HCT116 (cell line): ENCODE data around the gene HPCAL1.

Experiments
- POLR2A ChIP-seq: IDR thresholded peaks from 2 replicates; pipeline ENCODE4 v1.7.0; 2011; ENCODE audit warnings: borderline replicate concordance; ENCODE audit not compliant: insufficient read depth, insufficient read length; ENCODE audit errors: extremely low read depth
- RAD21 ChIP-seq: IDR thresholded peaks from 2 replicates; pipeline ENCODE4 v1.6.1; 2012; ENCODE audit warnings: low read depth, mild to moderate bottlenecking
- YY1 ChIP-seq: IDR thresholded peaks from 2 replicates; pipeline ENCODE4 v1.6.1; 2011; ENCODE audit warnings: low read length, low read depth, moderate library complexity, mild to moderate bottlenecking; ENCODE audit not compliant: insufficient replicate concordance; ENCODE audit errors: extremely low read depth
- TF ChIP-seq, protein P1 (sequence below), 3 experiments: fragments of 200-600 bp in 1 of 3; sonication (generic) in 1 of 3; IDR thresholded peaks in 2 of 3; conservative IDR thresholded peaks in 1 of 3; 2 replicates each; pipeline ENCODE4 v1.5.1; 2012 to 2017; ENCODE audit warnings: low read depth in 2 of 3, low read length in 2 of 3, antibody characterized with exemption in 1 of 3, borderline replicate concordance in 1 of 3, control low read depth in 1 of 3, mild to moderate bottlenecking in 1 of 3, mixed read lengths in 1 of 3, mixed run types in 1 of 3, moderate library complexity in 1 of 3; ENCODE audit not compliant: insufficient read depth in 1 of 3

GRCh38 chr2:10333247-10333613, 30.5 kb downstream of the HPCAL1 start:
- TF ChIP-seq, protein P1, sequence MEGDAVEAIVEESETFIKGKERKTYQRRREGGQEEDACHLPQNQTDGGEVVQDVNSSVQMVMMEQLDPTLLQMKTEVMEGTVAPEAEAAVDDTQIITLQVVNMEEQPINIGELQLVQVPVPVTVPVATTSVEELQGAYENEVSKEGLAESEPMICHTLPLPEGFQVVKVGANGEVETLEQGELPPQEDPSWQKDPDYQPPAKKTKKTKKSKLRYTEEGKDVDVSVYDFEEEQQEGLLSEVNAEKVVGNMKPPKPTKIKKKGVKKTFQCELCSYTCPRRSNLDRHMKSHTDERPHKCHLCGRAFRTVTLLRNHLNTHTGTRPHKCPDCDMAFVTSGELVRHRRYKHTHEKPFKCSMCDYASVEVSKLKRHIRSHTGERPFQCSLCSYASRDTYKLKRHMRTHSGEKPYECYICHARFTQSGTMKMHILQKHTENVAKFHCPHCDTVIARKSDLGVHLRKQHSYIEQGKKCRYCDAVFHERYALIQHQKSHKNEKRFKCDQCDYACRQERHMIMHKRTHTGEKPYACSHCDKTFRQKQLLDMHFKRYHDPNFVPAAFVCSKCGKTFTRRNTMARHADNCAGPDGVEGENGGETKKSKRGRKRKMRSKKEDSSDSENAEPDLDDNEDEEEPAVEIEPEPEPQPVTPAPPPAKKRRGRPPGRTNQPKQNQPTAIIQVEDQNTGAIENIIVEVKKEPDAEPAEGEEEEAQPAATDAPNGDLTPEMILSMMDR (IDR thresholded peaks at IDR 0.05 in 2 of 3, conservative IDR thresholded peaks at IDR 0.05 in 1 of 3; ENCODE audit: borderline replicate concordance in 1 of 3, insufficient read depth in 1 of 3, low read depth in 2 of 3, low read length in 2 of 3): no peak
- TF ChIP-seq POLR2A (no peak), RAD21 (no peak), YY1 (no peak)
